Ascending aorta (tissue), 2 donors: Measurements from ENCODE around the gene FAF1. TPM values are rescaled to one million over a fixed set of nuclear protein-coding genes. Genes with fewer than 3 reads are reported as not detected.
A peak's percentile ranks its signal among the peaks of the same experiment; 100 is the strongest.

ENCODE experiments used
- DNase-seq, 2 donors: peaks; one replicate each; pipeline ENCODE4 v3.0.0-alpha.2; 2019; ENCODE audit warnings: low spot score in 2 of 2
- H3K27ac ChIP-seq, 2 donors: fragments of 200-600 bp; sonication (generic); one replicate each; pipeline ENCODE4 v1.5.1; 2016 to 2017; ENCODE audit warnings: mild to moderate bottlenecking in 1 of 2
- H3K27me3 ChIP-seq: fragments of 200-600 bp; sonication (generic); one replicate; pipeline ENCODE4 v1.5.1; 2017
- H3K36me3 ChIP-seq, 2 donors: fragments of 200-600 bp; sonication (generic); one replicate each; pipeline ENCODE4 v1.5.1; 2016
- H3K4me1 ChIP-seq, 2 donors: fragments of 200-600 bp; sonication (generic); one replicate each; pipeline ENCODE4 v1.5.1; 2016 to 2017; ENCODE audit warnings: mild to moderate bottlenecking in 1 of 2
- H3K4me3 ChIP-seq, 2 donors: fragments of 200-600 bp; sonication (generic); one replicate each; pipeline ENCODE4 v1.5.1; 2016 to 2017; ENCODE audit warnings: mild to moderate bottlenecking in 1 of 2
- H3K9me3 ChIP-seq, 2 donors: fragments of 200-600 bp; sonication (generic); one replicate each; pipeline ENCODE4 v1.5.1; 2016
- intact Hi-C: fragments of 100-400 bp; cut with DNase I; formaldehyde crosslinking; loops from one replicate; pipeline ENCODE4 v1.15.1; 2023
- total RNA-seq: library from RNA; depleted of rRNA; stranded (reverse); fragments of >200 nt; gene quantifications from one replicate; pipeline ENCODE4 v1.1.0, GENCODE V29; 2016
- TF ChIP-seq, protein P1 (sequence below), 3 experiments: fragments of 200-600 bp in 2 of 3; fragments of 450-650 bp in 1 of 3; sonication (generic) in 2 of 3; IDR thresholded peaks; one replicate each; pipeline ENCODE4 v1.5.1; 2016 to 2019; ENCODE audit warnings: antibody characterized with exemption in 3 of 3, mild to moderate bottlenecking in 1 of 3, moderate library complexity in 1 of 3

Gene FAF1
- total RNA-seq, 1 donor from 2014 or later = 16.4 TPM

DNA sequence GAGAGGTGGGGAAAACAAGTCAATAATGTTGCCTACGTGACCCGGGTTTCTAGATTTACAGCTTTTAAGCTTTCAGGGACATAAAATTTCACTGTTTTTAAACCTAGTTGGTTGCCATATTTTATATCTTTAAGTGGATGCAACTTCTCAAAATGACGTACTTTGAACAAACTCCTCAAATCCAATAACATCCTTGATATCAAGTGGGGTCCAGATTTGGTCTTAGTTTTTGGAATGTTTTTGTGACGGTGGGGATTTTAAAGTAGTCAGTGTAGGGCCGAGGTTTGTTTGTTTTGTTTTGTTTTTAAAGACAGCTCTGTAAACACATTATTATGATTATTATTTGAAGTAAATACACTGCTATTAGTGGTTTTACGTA, 10.4 kb upstream of the FAF1 start:
- H3K4me1 ChIP-seq = no peaks in the 10 kb centered on the region
- DNase-seq = no peak
- no peaks in the 10 kb centered on the region for H3K27me3 ChIP-seq
- H3K36me3 ChIP-seq = no peaks in the 10 kb centered on the region
- intact Hi-C loops = no loop called here
- TF ChIP-seq, protein P1, sequence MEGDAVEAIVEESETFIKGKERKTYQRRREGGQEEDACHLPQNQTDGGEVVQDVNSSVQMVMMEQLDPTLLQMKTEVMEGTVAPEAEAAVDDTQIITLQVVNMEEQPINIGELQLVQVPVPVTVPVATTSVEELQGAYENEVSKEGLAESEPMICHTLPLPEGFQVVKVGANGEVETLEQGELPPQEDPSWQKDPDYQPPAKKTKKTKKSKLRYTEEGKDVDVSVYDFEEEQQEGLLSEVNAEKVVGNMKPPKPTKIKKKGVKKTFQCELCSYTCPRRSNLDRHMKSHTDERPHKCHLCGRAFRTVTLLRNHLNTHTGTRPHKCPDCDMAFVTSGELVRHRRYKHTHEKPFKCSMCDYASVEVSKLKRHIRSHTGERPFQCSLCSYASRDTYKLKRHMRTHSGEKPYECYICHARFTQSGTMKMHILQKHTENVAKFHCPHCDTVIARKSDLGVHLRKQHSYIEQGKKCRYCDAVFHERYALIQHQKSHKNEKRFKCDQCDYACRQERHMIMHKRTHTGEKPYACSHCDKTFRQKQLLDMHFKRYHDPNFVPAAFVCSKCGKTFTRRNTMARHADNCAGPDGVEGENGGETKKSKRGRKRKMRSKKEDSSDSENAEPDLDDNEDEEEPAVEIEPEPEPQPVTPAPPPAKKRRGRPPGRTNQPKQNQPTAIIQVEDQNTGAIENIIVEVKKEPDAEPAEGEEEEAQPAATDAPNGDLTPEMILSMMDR (IDR thresholded peaks at IDR 0.05) = no peak
- no peaks in the 10 kb centered on the region for H3K9me3 ChIP-seq
- peak overlapping the region; percentile 95 to 98 for H3K27ac ChIP-seq
- H3K4me3 ChIP-seq = peak overlapping the region; percentile 80 to 93

DNA sequence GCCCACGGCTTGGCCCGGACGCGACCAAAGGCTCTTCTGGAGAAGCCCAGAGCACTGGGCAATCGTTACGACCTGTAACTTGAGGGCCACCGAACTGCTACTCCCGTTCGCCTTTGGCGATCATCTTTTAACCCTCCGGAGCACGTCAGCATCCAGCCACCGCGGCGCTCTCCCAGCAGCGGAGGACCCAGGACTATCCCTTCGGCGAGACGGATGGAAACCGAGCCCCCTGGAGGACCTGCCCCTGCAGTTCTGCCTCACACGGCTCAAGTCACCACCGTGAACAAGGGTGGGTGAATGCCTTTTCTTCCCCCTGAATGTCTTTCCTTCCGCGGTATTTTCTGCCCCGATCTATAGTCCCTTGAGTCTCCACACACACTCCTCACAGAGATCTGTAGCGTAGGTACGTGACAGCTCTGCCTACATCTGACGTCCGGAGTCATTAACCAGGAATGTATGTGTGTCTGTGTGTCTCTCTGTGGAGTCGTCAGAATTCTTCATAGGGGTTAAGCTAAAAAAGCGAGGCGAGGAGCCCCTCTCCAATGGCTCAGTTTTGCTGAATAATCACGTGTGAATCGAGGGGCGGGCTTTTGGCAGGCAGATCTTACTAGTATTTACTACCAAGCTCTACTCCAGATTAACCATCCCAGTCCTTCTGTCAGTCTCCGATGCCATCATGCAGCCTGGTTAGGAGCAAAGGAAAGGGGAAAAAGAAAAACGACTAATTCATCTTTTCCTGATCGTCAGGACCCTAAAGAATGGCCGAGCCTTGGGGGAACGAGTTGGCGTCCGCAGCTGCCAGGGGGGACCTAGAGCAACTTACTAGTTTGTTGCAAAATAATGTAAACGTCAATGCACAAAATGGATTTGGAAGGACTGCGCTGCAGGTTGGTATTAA, 9.8 kb upstream of the FAF1 start, which contains the start of gene CDKN2C:
Gene CDKN2C, plus strand, starts transcription at position 635 of the 898 bp plus-strand sequence. Its CDS starts 124 bp downstream, at position 759.
- TF ChIP-seq, protein P1 (IDR thresholded peaks at IDR 0.05) = peak in 1 of 3 experiments; percentile 14

DNA sequence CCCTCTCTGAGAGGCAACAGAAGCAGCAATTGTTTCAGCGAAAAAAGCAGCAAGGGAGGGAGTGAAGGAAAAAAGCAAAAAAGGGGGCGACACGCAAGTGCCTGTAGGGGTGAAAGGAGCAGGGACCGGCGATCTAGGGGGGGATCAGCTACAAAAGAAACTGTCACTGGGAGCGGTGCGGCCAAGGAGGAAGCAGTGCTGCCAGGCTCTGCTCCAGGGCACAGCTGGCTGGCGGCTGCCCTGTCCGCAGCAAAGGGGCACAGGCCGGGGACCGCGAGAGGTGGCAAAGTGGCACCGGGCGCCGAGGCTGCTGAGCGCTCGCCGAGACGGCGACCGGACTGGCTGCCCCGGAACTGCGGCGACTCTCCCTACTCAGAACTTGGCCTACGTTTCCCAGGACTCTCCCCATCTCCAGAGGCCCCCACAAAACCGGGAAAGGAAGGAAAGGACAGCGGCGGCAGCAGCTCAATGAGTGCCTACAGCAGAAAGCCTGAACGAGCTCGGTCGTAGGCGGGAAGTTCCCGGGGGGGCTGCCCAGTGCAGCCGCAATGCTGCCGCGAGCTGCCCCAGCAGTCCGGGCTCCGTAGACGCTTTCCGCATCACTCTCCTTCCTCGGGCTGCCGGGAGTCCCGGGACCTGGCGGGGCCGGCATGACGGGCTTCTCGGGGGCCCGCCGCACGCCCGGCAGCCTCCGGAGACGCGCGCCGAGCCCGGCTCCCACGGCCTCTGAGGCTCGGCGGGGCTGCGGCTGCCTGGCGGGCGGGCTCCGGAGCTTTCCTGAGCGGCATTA, 8.9 kb upstream of the FAF1 start:
- TF ChIP-seq, protein P1 (IDR thresholded peaks at IDR 0.05) = no peak
- Histone ChIP-seq H3K27me3 (no peaks in the 10 kb centered on the region), H3K4me3 (peak overlapping the region; percentile 80 to 93), H3K9me3 (no peaks in the 10 kb centered on the region), H3K4me1 (no peaks in the 10 kb centered on the region), H3K27ac (peak overlapping the region; percentile 95 to 98), H3K36me3 (no peaks in the 10 kb centered on the region)
- intact Hi-C loops = loop anchor here (1.0 to 10.0 kb wide), 7 partner anchors 9 to 1176 kb away; partner anchors contain the start of genes BTF3L4, FAF1, OSBPL9 and RNF11
- peak in 1 of 2 donors; percentile 72 for DNase-seq

More for the DNA sequence above, 9.8 kb upstream of the FAF1 start, which contains the start of gene CDKN2C:
- intact Hi-C loops = loop anchor here (1.0 to 10.0 kb wide), 6 partner anchors 8 to 1175 kb away; partner anchors contain the start of genes BTF3L4, OSBPL9, RNF11 and TXNDC12
- H3K36me3 ChIP-seq = no peaks in the 10 kb centered on the region
- peak; percentile 63 to 89 for DNase-seq
- no peaks in the 10 kb centered on the region for H3K4me1 ChIP-seq
- H3K4me3 ChIP-seq = peak within 1 kb of the TSS; percentile 80 to 93
- H3K9me3 ChIP-seq = no peaks in the 10 kb centered on the region
- no peaks in the 10 kb centered on the region for H3K27me3 ChIP-seq
- H3K27ac ChIP-seq = peak within 1 kb of the TSS; percentile 95 to 98

DNA sequence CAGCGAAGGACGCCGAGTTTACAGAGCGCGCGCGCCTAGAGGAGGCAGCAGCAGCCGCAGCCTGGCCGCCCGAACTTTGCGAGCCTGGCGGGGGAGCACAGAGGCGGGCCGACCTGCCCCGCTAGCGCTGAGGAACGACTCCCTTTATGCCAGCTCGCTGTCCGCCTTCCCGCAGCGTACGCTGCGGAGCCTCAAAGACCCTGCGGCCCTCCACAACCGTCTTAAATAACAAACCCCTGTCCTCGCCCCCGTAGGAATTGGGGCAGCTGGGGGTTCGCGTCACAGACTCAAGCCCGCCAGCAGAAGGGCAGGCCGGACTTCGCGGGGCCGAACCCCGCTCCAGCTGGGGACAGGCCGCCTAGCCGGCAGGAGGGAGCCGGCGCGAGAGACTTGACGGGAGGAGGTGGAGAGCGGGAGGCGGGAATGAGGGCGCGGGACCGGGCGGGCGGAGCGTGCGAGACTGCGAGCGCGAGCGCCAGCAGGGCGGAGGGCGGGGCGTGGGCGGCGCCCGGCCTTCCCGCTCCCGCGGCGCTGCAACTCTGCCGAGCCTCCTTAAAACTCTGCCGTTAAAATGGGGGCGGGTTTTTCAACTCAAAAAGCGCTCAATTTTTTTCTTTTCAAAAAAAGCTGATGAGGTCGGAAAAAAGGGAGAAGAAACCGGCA, 8.2 kb upstream of the FAF1 start:
- TF ChIP-seq, protein P1 (IDR thresholded peaks at IDR 0.05) = peak; percentile 5 to 57 (median 38)
- peak; percentile 40 to 93 for DNase-seq
- Histone ChIP-seq H3K4me1 (no peaks in the 10 kb centered on the region), H3K4me3 (peak overlapping the region; percentile 80 to 93), H3K27me3 (no peaks in the 10 kb centered on the region), H3K27ac (peak overlapping the region; percentile 95 to 98), H3K36me3 (no peaks in the 10 kb centered on the region), H3K9me3 (no peaks in the 10 kb centered on the region)
- intact Hi-C loops = loop anchor here (1.0 to 10.0 kb wide), 6 partner anchors 8 to 1177 kb away; partner anchors contain the start of genes BTF3L4, FAF1, OSBPL9 and RNF11
